Neuronal stem cell (in vitro differentiated cells): ENCODE results near the gene SELL.

Experiments
- DNase-seq: peaks from one replicate; pipeline ENCODE4 v3.0.0-alpha.2; 2013; ENCODE audit warnings: low spot score
- H2AFZ ChIP-seq: one replicate; pipeline ENCODE4 v1.6.1; 2013; ENCODE audit warnings: mild to moderate bottlenecking, low read length, inconsistent platforms
- H2AK5ac ChIP-seq: 2 replicates; pipeline ENCODE4 v1.6.1; 2013; ENCODE audit warnings: low read depth, mild to moderate bottlenecking, inconsistent platforms, low read length, moderate library complexity, mixed read lengths
- H2BK120ac ChIP-seq: 2 replicates; pipeline ENCODE4 v1.6.1; 2013; ENCODE audit warnings: low read depth, mild to moderate bottlenecking, inconsistent platforms, low read length, moderate library complexity, mixed read lengths
- H2BK12ac ChIP-seq: one replicate; pipeline ENCODE4 v1.6.1; 2013; ENCODE audit warnings: low read length, inconsistent platforms
- H2BK15ac ChIP-seq: 2 replicates; pipeline ENCODE4 v1.6.1; 2013; ENCODE audit warnings: mild to moderate bottlenecking, low read length, inconsistent platforms, mixed read lengths
- H2BK5ac ChIP-seq: one replicate; pipeline ENCODE4 v1.6.1; 2013; ENCODE audit warnings: inconsistent platforms, mild to moderate bottlenecking, low read length, moderate library complexity
- H3K14ac ChIP-seq: one replicate; pipeline ENCODE4 v1.6.1; 2013; ENCODE audit warnings: low read length, inconsistent platforms
- H3K18ac ChIP-seq: 2 replicates; pipeline ENCODE4 v1.6.1; 2013; ENCODE audit warnings: low read length, inconsistent platforms
- H3K23ac ChIP-seq: 2 replicates; pipeline ENCODE4 v1.6.1; 2013; ENCODE audit warnings: low read depth, mild to moderate bottlenecking, mixed read lengths, low read length, inconsistent platforms; ENCODE audit not compliant: poor library complexity
- H3K27ac ChIP-seq: replicated peaks from 3 replicates; pipeline ENCODE4 v1.5.1; 2013; ENCODE audit warnings: low read length, inconsistent platforms
- H3K27me3 ChIP-seq, 3 experiments: 2 replicates each; pipeline ENCODE4 v1.6.1; 2013; ENCODE audit warnings: low read length in 3 of 3, mild to moderate bottlenecking in 2 of 3, inconsistent platforms in 1 of 3, low read depth in 1 of 3, mixed read lengths in 1 of 3, moderate library complexity in 1 of 3; ENCODE audit not compliant: control insufficient read depth in 3 of 3, insufficient read depth in 3 of 3
- H3K36me3 ChIP-seq, 2 donors: replicated peaks in 1 of 2; 2 replicates each; pipeline ENCODE4 v1.6.1; 2013; ENCODE audit warnings: low read length in 2 of 2; ENCODE audit not compliant: control insufficient read depth in 2 of 2, insufficient read depth in 2 of 2
- H3K4ac ChIP-seq: 2 replicates; pipeline ENCODE4 v1.6.1; 2013; ENCODE audit warnings: inconsistent platforms, mild to moderate bottlenecking, low read length, moderate library complexity
- H3K4me1 ChIP-seq, 2 donors: 1 replicate in 1 of 2; 2 replicates in 1 of 2; pipeline ENCODE4 v1.6.1; 2013; ENCODE audit warnings: low read length in 2 of 2, low read depth in 1 of 2; ENCODE audit not compliant: control insufficient read depth in 2 of 2, insufficient read depth in 1 of 2
- H3K4me2 ChIP-seq: one replicate; pipeline ENCODE4 v1.6.1; 2013; ENCODE audit warnings: mild to moderate bottlenecking, low read length, inconsistent platforms; ENCODE audit not compliant: insufficient read depth, poor library complexity, severe bottlenecking
- H3K4me3 ChIP-seq, 2 donors: 2 replicates each; pipeline ENCODE4 v1.5.1; 2013; ENCODE audit warnings: low read length in 2 of 2, mild to moderate bottlenecking in 2 of 2, inconsistent platforms in 1 of 2, moderate library complexity in 1 of 2
- H3K79me1 ChIP-seq: one replicate; pipeline ENCODE4 v1.6.1; 2013; ENCODE audit warnings: low read depth, mild to moderate bottlenecking, inconsistent platforms, low read length, moderate library complexity
- H3K9ac ChIP-seq: one replicate; pipeline ENCODE4 v1.6.1; 2013; ENCODE audit warnings: mild to moderate bottlenecking, low read depth, low read length, inconsistent platforms; ENCODE audit not compliant: poor library complexity
- H3K9me3 ChIP-seq, 2 donors: replicated peaks in 1 of 2; 2 replicates each; pipeline versions ENCODE3 to v1.6.1; 2013; ENCODE audit warnings: low read length in 2 of 2, mild to moderate bottlenecking in 2 of 2, inconsistent platforms in 1 of 2, low read depth in 1 of 2, mixed read lengths in 1 of 2, moderate library complexity in 1 of 2; ENCODE audit not compliant: control insufficient read depth in 2 of 2, insufficient read depth in 1 of 2
- H4K8ac ChIP-seq: one replicate; pipeline ENCODE4 v1.6.1; 2013; ENCODE audit warnings: low read depth, mild to moderate bottlenecking, inconsistent platforms, low read length, moderate library complexity
- H4K91ac ChIP-seq: one replicate; pipeline ENCODE4 v1.6.1; 2013; ENCODE audit warnings: low read length, low read depth, mild to moderate bottlenecking, inconsistent platforms; ENCODE audit not compliant: poor library complexity
- WGBS, 2 donors: extraction: QIAGEN DNeasy Blood & Tissue Kit; methylation state at CpG; one replicate each; pipeline ENCODE4 v1.1.7; 2013; ENCODE audit warnings: missing lambda C conversion rate in 2 of 2, mixed read lengths in 1 of 2; ENCODE audit not compliant: insufficient read length in 2 of 2, insufficient replicate concordance in 1 of 2; ENCODE audit errors: extremely low coverage in 2 of 2; 5-methylcytosine and 5-hydroxymethylcytosine counted together

SELL gene

GRCh38 chr1:169699707-169700106 is 11.7 kb downstream of the SELL start:
- no peaks in the 10 kb centered on the region for H3K4me1 ChIP-seq
- H3K4me3 ChIP-seq, result no peak overlapping the region
- H3K27ac ChIP-seq, result no peak overlapping the region
- no peaks in the 10 kb centered on the region for H3K79me1 ChIP-seq
- H4K91ac ChIP-seq, result no peak overlapping the region
- H3K4ac ChIP-seq, result no peak overlapping the region
- H2BK15ac ChIP-seq, result no peak overlapping the region
- H3K18ac ChIP-seq, result no peak overlapping the region
- peaks cover 0 to 3% (median 0%) of the 10 kb centered on the region in 3 experiments for H3K27me3 ChIP-seq
- H3K23ac ChIP-seq, result no peak overlapping the region
- H2BK120ac ChIP-seq, result no peak overlapping the region
- no peak overlapping the region for H3K14ac ChIP-seq
- WGBS, 2 donors, result no CpG with 5 or more reads among the region's 3 CpGs
- H4K8ac ChIP-seq, result no peak overlapping the region
- H2BK5ac ChIP-seq, result no peak overlapping the region
- no peak overlapping the region for H2BK12ac ChIP-seq
- no peak for DNase-seq
- no peak overlapping the region for H2AFZ ChIP-seq
- H3K9ac ChIP-seq, result no peak overlapping the region
- no peak overlapping the region for H2AK5ac ChIP-seq
- H3K9me3 ChIP-seq, result no peaks in the 10 kb centered on the region
- no peaks in the 10 kb centered on the region for H3K36me3 ChIP-seq
- no peak overlapping the region for H3K4me2 ChIP-seq

DNA sequence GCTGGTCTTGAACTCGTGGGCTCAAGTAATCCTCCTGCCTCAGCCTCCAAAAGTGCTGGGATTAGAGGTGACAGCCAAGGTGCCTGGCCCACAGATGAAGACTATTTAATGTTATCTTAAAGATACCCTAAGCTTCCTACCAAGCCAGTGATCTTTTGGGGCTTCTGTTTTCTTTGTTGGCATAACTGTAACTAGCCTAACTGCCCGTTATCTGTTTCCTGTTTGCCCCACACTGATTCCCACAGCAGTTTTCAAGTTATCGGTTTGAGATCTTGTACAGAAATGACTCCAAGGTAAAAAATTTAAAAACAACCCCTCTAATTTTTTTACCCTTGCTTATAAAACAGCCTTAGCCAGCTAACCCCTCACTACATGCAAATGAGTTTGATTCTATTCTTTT is 12.4 kb downstream of the SELL start:
- H4K91ac ChIP-seq, result no peak overlapping the region
- H2AK5ac ChIP-seq, result no peak overlapping the region
- no peaks in the 10 kb centered on the region for H3K4me1 ChIP-seq
- peaks cover 0 to 3% (median 0%) of the 10 kb centered on the region in 3 experiments for H3K27me3 ChIP-seq
- no peak overlapping the region for H2BK120ac ChIP-seq
- no peak overlapping the region for H2AFZ ChIP-seq
- no peak overlapping the region for H3K4ac ChIP-seq
- no peak overlapping the region for H3K27ac ChIP-seq
- H3K4me3 ChIP-seq, result no peak overlapping the region
- H2BK5ac ChIP-seq, result no peak overlapping the region
- H3K79me1 ChIP-seq, result no peaks in the 10 kb centered on the region
- H3K18ac ChIP-seq, result no peak overlapping the region
- no peak for DNase-seq
- no peak overlapping the region for H4K8ac ChIP-seq
- no peaks in the 10 kb centered on the region for H3K36me3 ChIP-seq
- H2BK15ac ChIP-seq, result no peak overlapping the region
- H3K4me2 ChIP-seq, result no peak overlapping the region
- H2BK12ac ChIP-seq, result no peak overlapping the region
- H3K23ac ChIP-seq, result no peak overlapping the region
- WGBS, 2 donors, result no CpG with 5 or more reads among the region's 3 CpGs
- H3K14ac ChIP-seq, result no peak overlapping the region
- H3K9ac ChIP-seq, result no peak overlapping the region
- H3K9me3 ChIP-seq, result no peaks in the 10 kb centered on the region

GRCh38 chr1:169697755-169698154 is 13.7 kb downstream of the SELL start:
- no peaks in the 10 kb centered on the region for H3K9me3 ChIP-seq
- H3K27me3 ChIP-seq, result peaks cover 0 to 3% (median 0%) of the 10 kb centered on the region in 3 experiments
- no peak overlapping the region for H4K91ac ChIP-seq
- no peak overlapping the region for H3K14ac ChIP-seq
- H3K79me1 ChIP-seq, result no peaks in the 10 kb centered on the region
- no peaks in the 10 kb centered on the region for H3K4me1 ChIP-seq
- H2AK5ac ChIP-seq, result no peak overlapping the region
- H3K4me2 ChIP-seq, result no peak overlapping the region
- H2BK5ac ChIP-seq, result no peak overlapping the region
- DNase-seq, result no peak
- no peaks in the 10 kb centered on the region for H3K36me3 ChIP-seq
- H3K4ac ChIP-seq, result no peak overlapping the region
- no peak overlapping the region for H3K4me3 ChIP-seq
- H3K9ac ChIP-seq, result no peak overlapping the region
- H3K23ac ChIP-seq, result no peak overlapping the region
- H4K8ac ChIP-seq, result no peak overlapping the region
- H2BK120ac ChIP-seq, result no peak overlapping the region
- WGBS, 2 donors, result no CpG with 5 or more reads among the region's 1 CpG
- H2AFZ ChIP-seq, result no peak overlapping the region
- no peak overlapping the region for H2BK15ac ChIP-seq
- no peak overlapping the region for H3K27ac ChIP-seq
- no peak overlapping the region for H3K18ac ChIP-seq
- H2BK12ac ChIP-seq, result no peak overlapping the region

- no peak overlapping the region for H2AK5ac ChIP-seq
- no peak overlapping the region for H3K4me2 ChIP-seq
- no peak overlapping the region for H4K91ac ChIP-seq
- H3K18ac ChIP-seq, result no peak overlapping the region
- no peaks in the 10 kb centered on the region for H3K9me3 ChIP-seq
- H3K27me3 ChIP-seq, result no peaks in the 10 kb centered on the region
- H3K27ac ChIP-seq, result no peak overlapping the region
- WGBS, 2 donors, result no CpG with 5 or more reads among the region's 3 CpGs
- no peak overlapping the region for H3K14ac ChIP-seq
- H3K9ac ChIP-seq, result no peak overlapping the region
- no peak overlapping the region for H3K4me3 ChIP-seq
- no peak overlapping the region for H2BK15ac ChIP-seq
- no peaks in the 10 kb centered on the region for H3K36me3 ChIP-seq
- H3K4ac ChIP-seq, result no peak overlapping the region
- H3K4me1 ChIP-seq, result no peaks in the 10 kb centered on the region
- H3K23ac ChIP-seq, result no peak overlapping the region
- DNase-seq, result no peak
- H3K79me1 ChIP-seq, result no peaks in the 10 kb centered on the region
- H2BK12ac ChIP-seq, result no peak overlapping the region
- no peak overlapping the region for H2BK5ac ChIP-seq
- H4K8ac ChIP-seq, result no peak overlapping the region
- no peak overlapping the region for H2BK120ac ChIP-seq
- no peak overlapping the region for H2AFZ ChIP-seq
Measured at GRCh38 chr1:169696273-169697100, 14.9 kb downstream of the SELL start.
